Measurements from ENCODE around the gene MSTN.

DNA sequence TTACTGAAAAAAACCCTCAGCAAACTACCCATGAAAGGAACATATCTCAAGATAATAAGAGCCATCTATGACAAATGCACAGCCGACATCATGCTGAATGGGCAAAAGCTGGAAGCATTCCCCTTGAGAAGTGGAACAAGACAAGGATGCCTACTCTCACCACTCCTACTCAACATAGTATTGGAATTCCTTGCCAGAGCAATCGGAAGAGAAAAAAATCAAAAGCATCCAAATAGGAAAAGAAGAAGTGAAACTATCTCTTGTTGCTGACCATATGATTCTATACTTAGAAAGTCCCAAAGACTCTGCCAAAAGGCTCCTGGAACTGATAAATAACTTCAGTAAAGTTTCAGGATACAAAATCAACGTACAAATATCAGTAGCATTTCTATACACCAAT, 40.6 kb upstream of the MSTN start:
- TF ChIP-seq, protein P1, sequence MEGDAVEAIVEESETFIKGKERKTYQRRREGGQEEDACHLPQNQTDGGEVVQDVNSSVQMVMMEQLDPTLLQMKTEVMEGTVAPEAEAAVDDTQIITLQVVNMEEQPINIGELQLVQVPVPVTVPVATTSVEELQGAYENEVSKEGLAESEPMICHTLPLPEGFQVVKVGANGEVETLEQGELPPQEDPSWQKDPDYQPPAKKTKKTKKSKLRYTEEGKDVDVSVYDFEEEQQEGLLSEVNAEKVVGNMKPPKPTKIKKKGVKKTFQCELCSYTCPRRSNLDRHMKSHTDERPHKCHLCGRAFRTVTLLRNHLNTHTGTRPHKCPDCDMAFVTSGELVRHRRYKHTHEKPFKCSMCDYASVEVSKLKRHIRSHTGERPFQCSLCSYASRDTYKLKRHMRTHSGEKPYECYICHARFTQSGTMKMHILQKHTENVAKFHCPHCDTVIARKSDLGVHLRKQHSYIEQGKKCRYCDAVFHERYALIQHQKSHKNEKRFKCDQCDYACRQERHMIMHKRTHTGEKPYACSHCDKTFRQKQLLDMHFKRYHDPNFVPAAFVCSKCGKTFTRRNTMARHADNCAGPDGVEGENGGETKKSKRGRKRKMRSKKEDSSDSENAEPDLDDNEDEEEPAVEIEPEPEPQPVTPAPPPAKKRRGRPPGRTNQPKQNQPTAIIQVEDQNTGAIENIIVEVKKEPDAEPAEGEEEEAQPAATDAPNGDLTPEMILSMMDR (IDR thresholded peaks at IDR 0.05; ENCODE audit: low read depth, low read length): no peak
- TF ChIP-seq MYC (IDR thresholded peaks at IDR 0.05; ENCODE audit: low read depth, low read length) (no peak), POLR2A (IDR thresholded peaks at IDR 0.05; ENCODE audit: extremely low read depth, insufficient read length) (no peak)
- TF ChIP-seq, protein P2, sequence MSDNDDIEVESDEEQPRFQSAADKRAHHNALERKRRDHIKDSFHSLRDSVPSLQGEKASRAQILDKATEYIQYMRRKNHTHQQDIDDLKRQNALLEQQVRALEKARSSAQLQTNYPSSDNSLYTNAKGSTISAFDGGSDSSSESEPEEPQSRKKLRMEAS (IDR thresholded peaks at IDR 0.05; ENCODE audit: low read depth, low read length): no peak
